ENCODE results near the gene TARBP1.
"Not testable (repeated sequence)": the region's sequence is repeated elsewhere in the genome, so short reads cannot be mapped to it uniquely, and the experiment has no call there.

The TARBP1 gene

DNA sequence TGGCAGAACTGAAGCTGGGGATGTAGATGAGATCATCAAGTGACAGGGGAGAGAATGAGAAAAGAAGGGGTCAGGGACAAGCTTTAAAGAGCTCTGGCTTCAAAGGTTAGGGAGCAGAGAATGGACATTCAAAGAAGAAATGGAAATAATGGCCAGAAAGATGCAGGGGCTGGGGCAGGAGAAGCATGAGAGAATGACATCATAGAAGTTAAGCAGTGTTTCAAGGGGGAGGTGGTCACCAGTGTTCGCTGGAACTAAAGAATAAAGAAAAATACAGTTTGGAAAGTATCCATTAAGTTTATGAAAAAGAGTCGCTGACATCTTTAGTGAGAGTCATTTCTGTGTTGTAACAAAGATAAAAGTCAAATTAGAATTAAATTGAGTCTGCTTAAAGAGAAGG is 44.3 kb downstream of the TARBP1 start:
- no peak for DNase-seq (ENCODE audit: low read depth in 3 of 3)

- no peak for DNase-seq (ENCODE audit: low read depth in 3 of 3)
Measured at GRCh38 chr1:234433563-234434285, 45.3 kb downstream of the TARBP1 start.

DNA sequence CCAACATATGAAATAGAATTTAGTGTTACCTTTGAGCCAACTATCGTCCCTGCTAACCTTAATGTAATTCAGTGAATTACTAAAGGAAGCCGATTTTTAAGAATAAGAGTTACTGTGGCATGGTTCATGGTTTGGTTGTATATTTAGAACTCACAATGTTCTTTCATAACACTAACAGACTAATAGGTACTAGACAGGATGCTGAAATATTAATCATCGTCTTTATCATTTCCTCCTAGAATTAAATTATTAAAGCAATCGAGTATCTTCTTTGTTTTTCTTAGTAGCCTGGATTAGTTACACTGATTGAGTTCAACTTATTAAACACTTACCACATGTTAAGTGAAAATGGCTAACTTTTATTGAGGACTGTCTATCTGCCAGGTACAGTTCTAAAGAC is 47.7 kb downstream of the TARBP1 start:
- no peak for DNase-seq (ENCODE audit: low read depth in 3 of 3)

DNA sequence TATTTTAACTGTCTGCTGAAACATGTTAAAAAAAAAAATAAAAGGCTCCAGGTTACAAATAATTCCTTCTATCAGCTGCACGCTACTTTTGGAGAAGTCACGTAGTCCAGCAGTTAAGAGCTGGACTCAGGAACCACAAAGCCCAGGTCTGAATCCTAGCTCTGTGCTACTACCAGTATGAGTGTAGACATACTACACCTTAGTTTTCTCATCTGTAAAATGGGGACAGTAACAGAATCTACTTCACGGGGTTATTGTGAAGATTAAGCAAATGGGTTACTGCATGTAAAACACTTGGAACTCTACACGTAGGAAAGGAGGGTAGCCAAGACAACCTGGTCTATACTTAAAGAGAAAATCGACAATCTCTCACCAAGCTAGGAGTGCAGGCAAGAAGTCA is 48.3 kb downstream of the TARBP1 start:
- DNase-seq (ENCODE audit: low read depth in 3 of 3) = no peak

DNA sequence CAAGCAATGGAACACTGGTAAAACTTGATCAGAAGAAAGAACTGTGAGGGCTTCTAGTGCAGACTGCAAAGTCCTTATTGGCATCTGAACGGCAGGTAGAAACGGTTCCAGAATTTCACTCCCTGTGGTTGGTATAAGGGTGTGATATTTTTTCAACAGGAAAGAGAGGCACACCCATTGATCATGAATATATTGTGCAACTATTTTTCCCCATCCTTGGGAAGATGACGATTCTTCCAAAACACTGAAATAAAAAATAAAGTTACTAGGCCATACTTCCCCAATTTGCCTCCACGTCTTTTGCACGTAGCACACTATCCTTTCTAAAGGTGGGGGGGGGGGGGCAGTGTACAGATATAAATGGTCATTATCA is 49.6 kb downstream of the TARBP1 start:
- no peak for DNase-seq (ENCODE audit: low read depth in 3 of 3)

DNA sequence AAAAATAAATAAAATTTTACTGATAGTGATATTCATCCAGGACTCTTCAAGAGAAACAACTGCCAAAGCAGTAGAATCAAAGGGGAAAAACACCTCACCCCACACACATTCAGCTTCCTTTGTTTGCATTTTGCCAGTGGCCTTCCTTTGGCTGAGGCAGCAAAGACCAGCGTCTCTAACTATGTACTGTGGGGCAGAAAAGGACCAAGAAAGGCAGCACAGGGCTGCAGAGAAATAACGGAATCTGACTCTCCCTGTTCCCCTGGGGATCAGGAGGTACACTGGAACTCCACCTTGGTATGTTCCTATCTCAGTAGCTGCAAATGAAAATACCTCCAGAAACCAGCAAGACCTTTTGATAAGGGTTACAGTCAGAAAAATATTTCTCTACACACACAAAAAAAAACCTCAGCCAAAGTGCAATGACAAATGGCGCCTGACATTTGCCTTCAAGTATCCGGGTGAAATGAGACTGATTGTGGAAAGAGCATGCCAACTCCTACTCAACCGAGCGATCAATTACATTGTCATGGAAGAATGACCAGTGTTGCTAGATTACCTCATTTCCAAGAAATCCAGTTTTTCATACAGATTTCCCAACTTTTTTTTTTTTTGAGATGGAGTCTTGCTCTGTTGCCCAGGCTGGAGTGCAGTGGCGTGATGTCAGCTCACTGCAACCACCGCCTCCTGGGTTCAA is 50.9 kb downstream of the TARBP1 start:
- DNase-seq (ENCODE audit: low read depth in 3 of 3) = no peak

DNA sequence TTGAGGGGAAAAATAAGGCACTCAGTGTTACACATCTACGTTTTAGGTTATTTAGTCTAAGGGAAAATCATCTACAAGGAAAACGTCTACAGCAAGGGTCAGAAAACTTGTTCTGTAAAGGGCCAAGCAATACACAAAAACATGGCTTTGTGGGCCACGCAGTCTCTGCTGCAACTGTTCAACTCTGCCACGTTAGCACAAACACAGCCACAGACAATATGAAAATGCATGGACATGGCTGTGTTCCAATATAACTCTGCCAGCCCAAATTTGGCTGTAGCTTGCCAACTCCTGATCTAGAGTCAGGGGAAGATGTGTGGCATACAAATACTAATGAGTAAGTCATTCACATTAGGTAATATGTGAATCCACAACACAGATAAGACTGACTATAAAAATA is 65.0 kb downstream of the TARBP1 start:
- no peak for DNase-seq (ENCODE audit: low read depth in 3 of 3)

GRCh38 chr1:234413485-234413884 is 65.5 kb downstream of the TARBP1 start:
- DNase-seq (ENCODE audit: low read depth in 3 of 3) = no peak

GRCh38 chr1:234412830-234413229 is 66.1 kb downstream of the TARBP1 start:
- DNase-seq (ENCODE audit: low read depth in 3 of 3) = no peak

DNA sequence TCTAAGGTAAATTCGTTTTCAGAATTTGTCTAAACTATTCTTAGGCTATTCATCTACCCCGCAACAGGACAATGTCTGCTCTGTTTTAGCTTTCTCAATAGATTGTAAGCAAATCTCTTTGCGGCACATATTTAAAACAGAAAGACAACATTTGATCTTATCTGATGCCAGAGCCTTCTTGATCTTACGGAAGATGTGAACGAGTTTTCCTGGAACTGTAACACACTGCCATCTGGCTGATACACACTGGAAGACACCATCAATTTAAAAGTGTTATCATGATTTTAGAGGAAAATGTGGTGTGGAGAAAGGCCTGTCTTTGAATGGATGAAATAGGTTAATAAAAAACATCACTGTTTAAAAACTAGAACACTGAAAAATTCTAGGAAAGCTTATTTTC is 69.7 kb downstream of the TARBP1 start:
- DNase-seq (ENCODE audit: low read depth in 3 of 3) = no peak

DNA sequence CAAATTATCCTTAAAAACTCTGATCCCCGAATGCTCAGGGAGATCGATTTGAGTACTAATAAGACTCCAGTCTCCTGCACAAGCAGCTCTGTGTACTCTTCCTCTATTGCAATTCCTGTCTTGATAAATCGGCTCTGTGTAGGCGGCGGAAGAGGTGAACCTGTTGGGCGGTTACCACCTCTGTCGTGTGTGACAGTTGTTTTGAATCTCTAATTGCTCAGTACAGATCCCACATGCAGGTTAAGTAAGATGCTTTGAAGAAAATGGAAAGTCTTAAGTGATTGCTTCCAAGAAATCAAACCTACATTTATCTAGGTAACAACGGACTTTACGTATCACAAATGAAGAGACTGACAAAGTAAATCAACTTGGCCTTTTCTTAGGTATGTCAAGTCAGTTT is 70.2 kb downstream of the TARBP1 start:
- DNase-seq (ENCODE audit: low read depth in 3 of 3) = peak; percentile 31 to 64 (median 61)

GRCh38 chr1:234406871-234407270 is 72.1 kb downstream of the TARBP1 start:
- DNase-seq (ENCODE audit: low read depth in 3 of 3) = no peak

DNA sequence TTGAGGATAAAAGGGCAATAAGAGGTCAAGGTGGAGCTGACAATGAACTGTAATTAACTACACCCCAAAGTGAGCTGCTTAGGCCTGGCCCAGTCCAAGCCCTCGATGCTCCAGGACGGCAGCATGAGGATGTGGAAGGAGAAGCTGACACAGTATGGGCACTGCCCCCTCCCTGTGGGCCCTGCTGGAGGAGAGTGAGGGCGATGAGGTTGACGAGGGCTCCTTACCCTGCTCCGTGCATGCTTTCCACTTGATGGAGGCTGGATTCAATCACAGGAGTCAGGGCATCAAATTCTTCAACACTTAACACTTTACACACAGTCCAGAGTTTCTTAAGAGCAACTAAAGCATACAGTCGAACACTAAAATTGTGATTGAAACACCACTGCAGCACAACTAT is 73.3 kb downstream of the TARBP1 start:
- DNase-seq (ENCODE audit: low read depth in 3 of 3) = no peak

DNA sequence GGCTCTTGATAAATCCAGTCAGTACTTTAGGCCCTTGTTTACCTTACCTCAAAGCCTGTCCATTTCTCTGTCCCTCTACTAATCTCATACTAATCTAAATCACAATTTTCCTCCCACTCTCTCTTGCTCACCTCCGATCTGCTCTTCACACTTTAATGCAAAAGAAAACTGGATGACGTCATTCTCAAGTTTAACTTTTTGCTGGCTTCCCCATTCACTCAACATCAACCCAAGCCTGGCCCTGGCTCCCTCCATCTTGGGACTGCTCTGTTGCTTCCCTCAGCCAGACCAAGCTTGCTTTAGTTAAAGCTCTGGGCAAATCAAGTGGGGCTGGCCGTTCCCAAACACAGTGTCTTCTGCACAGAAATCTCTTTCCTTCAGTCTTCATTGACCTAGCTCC is 76.0 kb downstream of the TARBP1 start:
- no peak for DNase-seq (ENCODE audit: low read depth in 3 of 3)

- DNase-seq (ENCODE audit: low read depth in 3 of 3) = no peak
Measured at GRCh38 chr1:234401658-234402057, 77.3 kb downstream of the TARBP1 start.

DNA sequence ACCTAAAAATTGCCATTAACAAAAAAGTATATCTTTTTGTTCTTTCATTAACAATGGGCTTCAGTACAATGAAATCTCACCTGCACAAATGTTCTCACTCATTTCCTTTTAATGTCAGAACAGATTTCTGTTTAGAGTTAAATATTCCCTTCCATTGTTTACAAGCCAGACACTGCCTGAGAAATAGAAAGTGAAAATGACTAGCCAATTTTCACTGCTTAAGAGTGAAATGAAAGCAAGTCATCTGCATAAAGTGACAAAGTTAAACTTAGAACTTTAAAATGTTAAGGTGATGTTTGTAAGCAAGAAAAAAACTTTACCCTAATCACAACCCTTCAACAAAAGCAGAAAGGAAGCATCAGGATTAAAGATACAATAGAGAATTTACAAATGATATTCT is 78.2 kb downstream of the TARBP1 start:
- no peak for DNase-seq (ENCODE audit: low read depth in 3 of 3)

GRCh38 chr1:234399515-234399914 is 79.5 kb downstream of the TARBP1 start:
- not testable (repeated sequence) for DNase-seq (ENCODE audit: low read depth in 3 of 3)

DNA sequence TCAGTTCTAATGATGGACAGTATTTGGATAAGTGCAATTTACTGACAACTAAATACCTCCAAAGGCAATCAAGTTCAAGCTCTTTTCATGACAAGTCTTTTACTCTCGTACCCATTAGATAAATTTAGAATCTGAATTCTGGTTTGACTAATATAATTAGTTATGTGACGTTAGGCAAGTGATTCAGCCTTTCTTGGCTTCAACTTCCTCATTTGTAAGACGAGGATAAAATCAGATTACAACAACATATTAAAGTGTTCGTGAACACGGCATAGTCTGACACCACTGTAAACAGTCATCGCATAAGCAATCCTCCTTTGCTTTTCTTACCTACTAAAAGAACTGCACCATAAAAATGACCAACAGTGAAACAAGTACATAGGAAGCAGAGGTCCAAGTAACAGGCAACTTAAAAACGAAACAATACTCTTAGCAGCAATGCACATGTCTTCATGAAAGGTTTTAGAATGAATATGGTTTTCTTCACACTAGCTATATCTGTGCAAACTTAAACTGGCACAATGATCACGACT is 80.1 kb downstream of the TARBP1 start:
- DNase-seq (ENCODE audit: low read depth in 3 of 3) = no peak

DNA sequence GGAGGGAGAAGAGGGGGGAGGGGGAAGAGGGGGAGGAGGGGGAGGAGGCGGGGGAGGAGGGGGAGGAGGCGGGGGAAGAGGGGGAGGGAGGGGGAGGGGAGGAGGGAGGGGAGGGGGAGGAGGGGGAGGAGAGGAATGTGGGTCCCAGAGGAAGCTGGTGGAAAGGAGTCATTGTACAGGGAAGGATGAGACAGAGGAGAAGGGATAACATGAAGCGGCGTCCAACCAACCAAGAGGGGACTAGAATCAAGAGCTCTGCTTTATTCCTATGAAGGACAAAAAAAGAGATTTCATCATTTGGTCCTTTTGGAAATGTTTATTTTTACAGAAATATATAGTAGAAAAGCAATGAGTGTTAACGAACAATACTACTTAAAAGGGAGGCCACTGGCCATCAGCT is 81.2 kb downstream of the TARBP1 start:
- DNase-seq (ENCODE audit: low read depth in 3 of 3) = no peak

DNA sequence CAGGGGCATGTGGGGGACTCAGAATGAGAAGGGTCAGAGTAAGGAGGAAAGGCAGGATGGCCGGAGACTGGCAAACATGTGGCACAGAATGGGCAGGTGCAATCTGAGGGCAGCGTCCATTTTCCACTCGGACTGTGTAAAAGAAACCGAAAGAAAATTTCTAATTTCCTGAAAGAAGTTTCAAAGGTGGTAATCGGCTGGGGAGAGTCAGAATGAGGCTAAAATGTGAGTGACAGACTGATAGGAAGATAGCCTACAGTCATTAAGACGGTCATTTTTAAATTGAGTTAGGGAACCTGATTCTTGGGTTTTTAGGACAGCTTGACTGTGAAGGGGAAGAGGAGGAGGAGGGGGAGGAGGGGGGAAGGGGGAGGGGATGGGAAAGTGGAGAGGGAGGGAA is 82.1 kb downstream of the TARBP1 start:
- DNase-seq (ENCODE audit: low read depth in 3 of 3) = no peak

DNA sequence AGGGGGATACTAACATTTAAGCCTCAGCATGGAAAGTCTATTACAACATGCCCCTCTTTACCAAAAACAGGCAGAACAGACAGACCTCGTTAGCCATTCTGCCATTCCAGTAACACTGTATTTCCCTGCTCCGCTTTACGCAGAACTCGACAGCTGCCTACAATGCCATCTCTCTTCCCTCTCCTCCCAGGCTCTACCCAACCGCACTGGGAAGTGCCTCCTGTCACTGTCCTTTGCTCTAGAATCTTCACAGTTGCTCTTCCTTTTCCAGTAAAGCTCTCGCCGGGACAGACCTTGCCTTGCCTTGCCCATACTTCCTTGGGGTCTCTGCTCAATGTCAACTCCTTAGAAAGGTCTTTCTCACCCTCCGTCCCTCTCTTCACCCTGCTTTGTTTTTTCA is 82.9 kb downstream of the TARBP1 start:
- DNase-seq (ENCODE audit: low read depth in 3 of 3) = no peak

DNA sequence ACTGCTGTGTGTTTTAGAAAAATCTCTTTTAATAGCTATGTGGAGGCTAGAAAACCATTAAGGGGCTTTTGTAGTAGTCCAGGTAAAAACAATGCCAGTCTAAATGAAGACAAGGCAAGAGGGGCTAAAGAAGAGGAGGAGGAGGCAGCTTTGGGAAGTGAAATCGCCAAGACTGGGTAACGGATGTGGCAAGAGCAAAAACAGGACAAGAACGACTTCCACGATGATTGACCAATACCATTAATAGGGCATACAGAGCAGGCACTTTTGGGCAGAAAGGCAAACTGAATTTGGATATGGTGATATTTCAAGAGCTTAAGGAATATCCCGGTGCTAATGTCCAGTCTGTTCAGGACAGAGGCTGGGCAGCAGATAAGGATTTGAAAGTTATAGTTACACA is 83.7 kb downstream of the TARBP1 start:
- no peak for DNase-seq (ENCODE audit: low read depth in 3 of 3)

GRCh38 chr1:234393190-234393589 is 85.8 kb downstream of the TARBP1 start:
- no peak for DNase-seq (ENCODE audit: low read depth in 3 of 3)

Measured in stimulated activated CD4-positive, alpha-beta T cell treated with anti-CD3 and anti-CD28 coated beads, TNF-alpha, amount 100 ng/mL, for 24 hours (primary cell).